NCI-H1417 treated with DMSO at 0.1 percent for 48 hours (cell line): ENCODE results near the gene IRF5.

Experiments
- DNase-seq: peaks from one replicate; lab custom pipeline; 2025; lab: John Stamatoyannopoulos, UW

The IRF5 gene

GRCh38 chr7:128919881-128920799 lies 17.6 kb upstream of the IRF5 start:
- no peak for DNase-seq

- DNase-seq, result no peak
These were observed 16.7 kb upstream of the IRF5 start for GRCh38 chr7:128920913-128921582.

GRCh38 chr7:128921866-128922440 lies 15.8 kb upstream of the IRF5 start:
- DNase-seq, result no peak

- no peak for DNase-seq
These were observed 15.0 kb upstream of the IRF5 start for GRCh38 chr7:128922496-128923410.

- no peak for DNase-seq
These were observed 14.3 kb upstream of the IRF5 start for GRCh38 chr7:128923411-128923800.

GRCh38 chr7:128924707-128925588 lies 12.8 kb upstream of the IRF5 start:
- DNase-seq, result no peak

GRCh38 chr7:128928159-128928813 lies 9.4 kb upstream of the IRF5 start:
- no peak for DNase-seq

- no peak for DNase-seq
These were observed 8.6 kb upstream of the IRF5 start for GRCh38 chr7:128928882-128929788.

GRCh38 chr7:128931190-128931798 lies 6.4 kb upstream of the IRF5 start:
- DNase-seq, result no peak

GRCh38 chr7:128931965-128932861 lies 5.5 kb upstream of the IRF5 start:
- no peak for DNase-seq

- DNase-seq, result no peak
These were observed 4.9 kb upstream of the IRF5 start for GRCh38 chr7:128932862-128933179.

- DNase-seq, result no peak
These were observed 4.4 kb upstream of the IRF5 start for GRCh38 chr7:128933180-128933891.

GRCh38 chr7:128934361-128935341 lies 3.1 kb upstream of the IRF5 start:
- no peak for DNase-seq

- DNase-seq, result no peak
These were observed 2.4 kb upstream of the IRF5 start for GRCh38 chr7:128935342-128935730.

GRCh38 chr7:128936798-128937197 lies 929 bp upstream of the IRF5 start:
- no peak for DNase-seq

GRCh38 chr7:128937271-128937646 lies 468 bp upstream of the IRF5 start:
- DNase-seq, result no peak
